GM12892 (cell line): Measurements from ENCODE around the gene TSPAN15.

Experiments
- POLR2A ChIP-seq: IDR thresholded peaks from 2 replicates; pipeline ENCODE4 v1.6.1; 2011; ENCODE audit warnings: low read depth, low read length, control low read depth
- TAF1 ChIP-seq: IDR thresholded peaks from 2 replicates; pipeline ENCODE4 v1.6.1; 2011; ENCODE audit warnings: low read depth, mild to moderate bottlenecking, control low read depth, low read length, borderline replicate concordance

- no peak for TF ChIP-seq TAF1
- no peak for TF ChIP-seq POLR2A
Observed at GRCh38 chr10:69480068-69480412, 28.8 kb downstream of the TSPAN15 start.
